Colonic mucosa (tissue), 4 donors: ENCODE measurements around the gene RHBDL3. TPM values are rescaled to one million over a fixed set of nuclear protein-coding genes. Genes with fewer than 3 reads are reported as not detected.

Experiments used
- DNase-seq: peaks from one replicate; pipeline ENCODE4 v3.0.0-alpha.2; 2020
- H3K27ac ChIP-seq: fragments of 200-600 bp; one replicate; pipeline ENCODE4 v1.8.0; 2021
- H3K27me3 ChIP-seq: fragments of 200-600 bp; one replicate; pipeline ENCODE4 v1.8.0; 2021
- H3K36me3 ChIP-seq: fragments of 200-600 bp; one replicate; pipeline ENCODE4 v1.8.0; 2021
- H3K4me1 ChIP-seq: fragments of 200-600 bp; one replicate; pipeline ENCODE4 v1.8.0; 2021; ENCODE audit warnings: mild to moderate bottlenecking
- H3K4me3 ChIP-seq: fragments of 200-600 bp; one replicate; pipeline ENCODE4 v1.8.0; 2021
- H3K9ac ChIP-seq, 2 donors: one replicate each; pipeline ENCODE4 v1.7.0; 2013; ENCODE audit warnings: control low read depth in 2 of 2, low read depth in 2 of 2, low read length in 2 of 2
- H3K9me3 ChIP-seq: fragments of 200-600 bp; one replicate; pipeline ENCODE4 v1.8.0; 2021
- intact Hi-C: fragments of 100-400 bp; cut with DNase I; formaldehyde crosslinking; loops from one replicate; pipeline ENCODE4 v1.14.1; 2022
- total RNA-seq, 2 donors: library from RNA; stranded (reverse); fragmentation: NEBNext Ultra II Directional in 1 of 2; extraction: Animal tissue kit (Norgen Biotek cat#: 25700) in 1 of 2; gene quantifications; one replicate each; pipeline ENCODE4 v1.2.1, GENCODE V29; 2021
- TF ChIP-seq, protein P1 (sequence below): fragments of 200-600 bp; IDR thresholded peaks from one replicate; pipeline ENCODE4 v1.8.0; 2022; ENCODE audit warnings: antibody characterized with exemption, mild to moderate bottlenecking
- donor health status: healthy.
- donor health status: DM: no; HTN: no; CAD: no.
- donor health status: DM: no; HTN: no; CAD: no.

The RHBDL3 gene
- total RNA-seq, 2 donors from 2014 or later: 0.53 to 0.62 TPM

DNA sequence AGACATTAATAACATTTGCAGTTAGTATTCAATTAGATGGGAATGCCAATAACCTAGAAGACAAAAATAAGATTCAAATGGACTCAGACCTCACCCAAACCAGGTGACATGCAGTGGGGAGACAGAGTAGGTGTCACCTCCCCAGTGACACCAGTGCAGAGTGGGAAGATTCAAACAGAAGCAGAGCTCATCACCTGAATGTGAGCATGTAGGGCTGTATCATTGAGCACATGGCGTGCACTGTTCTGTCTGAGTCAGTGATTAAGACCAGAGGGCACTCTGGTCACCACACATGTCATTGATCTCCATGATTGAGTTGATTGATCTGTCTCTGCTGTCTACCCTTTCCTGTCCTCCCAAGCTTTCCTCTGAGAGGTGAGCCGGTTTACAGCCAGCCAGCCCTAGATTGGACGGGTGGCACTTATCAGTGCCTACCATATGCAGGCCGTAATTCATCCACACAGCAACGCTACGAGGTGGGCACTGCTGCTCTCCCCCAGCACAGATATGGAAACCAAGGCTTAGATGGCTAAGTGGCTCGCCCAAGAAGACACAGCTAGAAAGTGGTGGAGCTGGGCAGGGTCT, 34.0 kb downstream of the RHBDL3 start:
- TF ChIP-seq, protein P1, sequence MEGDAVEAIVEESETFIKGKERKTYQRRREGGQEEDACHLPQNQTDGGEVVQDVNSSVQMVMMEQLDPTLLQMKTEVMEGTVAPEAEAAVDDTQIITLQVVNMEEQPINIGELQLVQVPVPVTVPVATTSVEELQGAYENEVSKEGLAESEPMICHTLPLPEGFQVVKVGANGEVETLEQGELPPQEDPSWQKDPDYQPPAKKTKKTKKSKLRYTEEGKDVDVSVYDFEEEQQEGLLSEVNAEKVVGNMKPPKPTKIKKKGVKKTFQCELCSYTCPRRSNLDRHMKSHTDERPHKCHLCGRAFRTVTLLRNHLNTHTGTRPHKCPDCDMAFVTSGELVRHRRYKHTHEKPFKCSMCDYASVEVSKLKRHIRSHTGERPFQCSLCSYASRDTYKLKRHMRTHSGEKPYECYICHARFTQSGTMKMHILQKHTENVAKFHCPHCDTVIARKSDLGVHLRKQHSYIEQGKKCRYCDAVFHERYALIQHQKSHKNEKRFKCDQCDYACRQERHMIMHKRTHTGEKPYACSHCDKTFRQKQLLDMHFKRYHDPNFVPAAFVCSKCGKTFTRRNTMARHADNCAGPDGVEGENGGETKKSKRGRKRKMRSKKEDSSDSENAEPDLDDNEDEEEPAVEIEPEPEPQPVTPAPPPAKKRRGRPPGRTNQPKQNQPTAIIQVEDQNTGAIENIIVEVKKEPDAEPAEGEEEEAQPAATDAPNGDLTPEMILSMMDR: no peak

DNA sequence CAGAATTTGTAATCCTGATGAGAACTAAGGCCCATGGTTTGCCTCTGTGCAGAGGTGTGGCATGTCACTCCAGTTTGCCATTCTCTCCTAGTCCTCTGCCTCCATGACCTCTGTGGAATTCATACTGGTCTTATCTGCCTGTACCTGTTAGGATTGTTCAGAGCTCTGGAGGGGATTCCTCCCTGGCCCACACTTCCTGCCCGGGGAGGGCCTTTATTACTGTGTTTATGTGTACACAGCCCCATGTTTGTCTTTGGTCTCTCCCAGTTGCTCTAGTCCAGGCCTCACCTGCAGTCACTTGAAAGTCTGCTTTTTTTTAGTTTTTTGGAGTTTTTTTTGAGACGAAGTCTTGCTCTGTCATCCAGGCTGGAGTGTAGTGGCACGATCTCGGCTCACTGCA, 36.4 kb downstream of the RHBDL3 start:
- no peak for DNase-seq
- intact Hi-C loops: no loop called here
- TF ChIP-seq, protein P1: no peak
- no peak overlapping the region for H3K4me3 ChIP-seq
- no peaks in the 10 kb centered on the region for H3K36me3 ChIP-seq
- H3K27ac ChIP-seq: no peak overlapping the region
- H3K27me3 ChIP-seq: no peaks in the 10 kb centered on the region
- H3K9me3 ChIP-seq: no peaks in the 10 kb centered on the region
- no peaks in the 10 kb centered on the region for H3K4me1 ChIP-seq
- no peak overlapping the region for H3K9ac ChIP-seq

More for the DNA sequence above, 34.0 kb downstream of the RHBDL3 start:
- Histone ChIP-seq H3K36me3 (no peaks in the 10 kb centered on the region), H3K9me3 (no peaks in the 10 kb centered on the region), H3K4me3 (no peak overlapping the region), H3K4me1 (no peaks in the 10 kb centered on the region), H3K27ac (no peak overlapping the region), H3K27me3 (no peaks in the 10 kb centered on the region), H3K9ac (no peak overlapping the region)
- intact Hi-C loops: no loop called here
- DNase-seq: no peak

DNA sequence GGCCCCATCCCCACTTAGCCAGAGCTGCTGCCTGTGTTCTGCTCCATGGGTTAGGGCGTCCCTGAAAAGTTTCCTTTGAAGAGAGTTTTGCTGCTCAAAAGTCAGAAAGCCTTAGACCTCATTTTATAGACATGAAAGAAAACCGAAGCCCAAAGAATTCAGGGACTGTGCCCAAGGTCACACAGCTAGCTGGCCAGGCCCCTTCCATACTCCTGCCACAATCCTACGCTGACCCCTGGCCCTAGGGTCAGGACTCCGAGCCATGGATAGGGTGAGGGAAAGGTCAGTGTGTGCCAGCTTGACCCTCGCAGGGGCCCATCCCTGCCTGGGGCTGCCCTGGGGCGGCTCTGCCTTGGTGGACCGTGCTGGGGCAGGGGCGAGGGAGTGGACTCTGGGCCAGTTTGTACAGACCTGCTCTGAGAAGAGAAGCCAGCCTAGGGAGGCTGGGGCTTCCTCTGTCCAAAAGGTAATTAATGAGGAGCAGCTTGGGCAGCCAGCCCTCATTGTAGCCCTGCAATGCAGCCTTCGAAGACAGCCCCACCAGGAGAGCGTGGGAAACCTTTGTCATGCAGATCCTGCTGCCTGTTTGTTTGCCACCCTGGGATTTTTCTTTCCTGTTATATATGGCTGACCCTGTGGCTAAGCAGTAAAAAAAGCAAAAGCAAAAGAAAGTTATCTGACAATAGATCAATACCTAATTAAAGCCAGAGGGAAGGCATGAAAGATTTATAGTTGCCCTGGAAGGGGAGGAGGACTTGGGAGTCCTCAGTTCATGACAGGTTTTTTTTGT, 37.4 kb downstream of the RHBDL3 start:
- Histone ChIP-seq H3K4me3 (no peak overlapping the region), H3K36me3 (no peaks in the 10 kb centered on the region), H3K9me3 (no peaks in the 10 kb centered on the region), H3K27me3 (no peaks in the 10 kb centered on the region), H3K9ac (no peak overlapping the region), H3K27ac (no peak overlapping the region), H3K4me1 (no peaks in the 10 kb centered on the region)
- TF ChIP-seq, protein P1: no peak
- intact Hi-C loops: no loop called here
- no peak for DNase-seq

DNA sequence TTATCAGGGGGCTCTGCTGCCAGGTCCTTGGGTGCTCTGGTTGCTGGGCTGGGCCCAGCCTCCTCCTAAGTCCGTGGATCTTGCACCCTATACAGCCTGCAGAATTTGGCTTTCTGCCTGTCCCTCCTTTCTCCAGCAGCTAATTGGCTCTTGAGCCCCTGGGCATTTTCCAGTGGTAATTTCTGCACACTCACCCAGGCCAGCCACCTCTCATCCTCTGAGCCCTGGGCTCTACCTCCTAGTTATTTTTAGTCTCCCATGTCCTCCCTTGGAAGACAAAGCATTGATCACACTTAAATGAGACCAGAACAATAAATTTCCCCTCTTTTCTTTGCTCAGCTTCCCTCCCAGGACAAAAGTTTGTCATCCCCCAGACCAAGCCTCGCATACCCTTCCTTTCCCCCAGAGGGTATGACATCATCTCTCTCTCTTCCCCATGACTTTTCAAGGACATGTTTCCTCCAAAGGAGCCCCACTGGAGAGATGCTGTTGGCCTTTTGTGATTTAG, 38.2 kb downstream of the RHBDL3 start:
- no peak overlapping the region for H3K4me3 ChIP-seq
- intact Hi-C loops: no loop called here
- no peak overlapping the region for H3K27ac ChIP-seq
- no peaks in the 10 kb centered on the region for H3K36me3 ChIP-seq
- no peak for DNase-seq
- H3K4me1 ChIP-seq: no peaks in the 10 kb centered on the region
- no peaks in the 10 kb centered on the region for H3K27me3 ChIP-seq
- H3K9me3 ChIP-seq: no peaks in the 10 kb centered on the region
- TF ChIP-seq, protein P1: no peak
- no peak overlapping the region for H3K9ac ChIP-seq

DNA sequence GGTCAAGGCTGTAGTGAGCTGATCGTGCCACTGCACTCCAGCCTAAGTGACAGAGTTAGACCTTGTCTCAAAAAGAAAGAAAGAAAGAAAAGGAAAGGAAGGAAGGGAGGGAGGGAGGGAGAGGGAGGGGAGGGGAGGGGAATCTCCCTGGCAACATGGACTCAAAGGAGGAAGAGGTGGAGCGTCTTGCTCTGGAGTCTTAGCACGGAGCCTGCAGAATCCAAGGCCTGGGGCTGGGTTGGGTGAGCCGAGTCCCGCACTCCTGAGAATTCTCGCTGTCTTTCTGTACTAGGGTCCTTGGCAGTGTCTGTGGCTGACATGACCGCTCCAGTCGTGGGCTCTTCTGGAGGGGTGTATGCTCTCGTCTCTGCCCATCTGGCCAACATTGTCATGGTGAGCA, 39.4 kb downstream of the RHBDL3 start:
- no peaks in the 10 kb centered on the region for H3K27me3 ChIP-seq
- H3K4me1 ChIP-seq: no peaks in the 10 kb centered on the region
- no peaks in the 10 kb centered on the region for H3K36me3 ChIP-seq
- no peak overlapping the region for H3K27ac ChIP-seq
- no peak overlapping the region for H3K4me3 ChIP-seq
- TF ChIP-seq, protein P1: no peak
- no peaks in the 10 kb centered on the region for H3K9me3 ChIP-seq
- H3K9ac ChIP-seq: no peak overlapping the region
- intact Hi-C loops: no loop called here
- DNase-seq: no peak
